HG03575 (cell line): ENCODE measurements around the gene GOLGA3.
"Not testable (repeated sequence)": the region's sequence is repeated elsewhere in the genome, so short reads cannot be mapped to it uniquely, and the experiment has no call there.

Experiments used
- ATAC-seq: cut with Tn5 transposase; IDR thresholded peaks from one replicate; pipeline ENCODE4 v1.9.1; 2021; ENCODE audit not compliant: unreplicated experiment, insufficient number of reproducible peaks, low FRiP score; ENCODE audit errors: extremely low read depth

Gene GOLGA3

DNA sequence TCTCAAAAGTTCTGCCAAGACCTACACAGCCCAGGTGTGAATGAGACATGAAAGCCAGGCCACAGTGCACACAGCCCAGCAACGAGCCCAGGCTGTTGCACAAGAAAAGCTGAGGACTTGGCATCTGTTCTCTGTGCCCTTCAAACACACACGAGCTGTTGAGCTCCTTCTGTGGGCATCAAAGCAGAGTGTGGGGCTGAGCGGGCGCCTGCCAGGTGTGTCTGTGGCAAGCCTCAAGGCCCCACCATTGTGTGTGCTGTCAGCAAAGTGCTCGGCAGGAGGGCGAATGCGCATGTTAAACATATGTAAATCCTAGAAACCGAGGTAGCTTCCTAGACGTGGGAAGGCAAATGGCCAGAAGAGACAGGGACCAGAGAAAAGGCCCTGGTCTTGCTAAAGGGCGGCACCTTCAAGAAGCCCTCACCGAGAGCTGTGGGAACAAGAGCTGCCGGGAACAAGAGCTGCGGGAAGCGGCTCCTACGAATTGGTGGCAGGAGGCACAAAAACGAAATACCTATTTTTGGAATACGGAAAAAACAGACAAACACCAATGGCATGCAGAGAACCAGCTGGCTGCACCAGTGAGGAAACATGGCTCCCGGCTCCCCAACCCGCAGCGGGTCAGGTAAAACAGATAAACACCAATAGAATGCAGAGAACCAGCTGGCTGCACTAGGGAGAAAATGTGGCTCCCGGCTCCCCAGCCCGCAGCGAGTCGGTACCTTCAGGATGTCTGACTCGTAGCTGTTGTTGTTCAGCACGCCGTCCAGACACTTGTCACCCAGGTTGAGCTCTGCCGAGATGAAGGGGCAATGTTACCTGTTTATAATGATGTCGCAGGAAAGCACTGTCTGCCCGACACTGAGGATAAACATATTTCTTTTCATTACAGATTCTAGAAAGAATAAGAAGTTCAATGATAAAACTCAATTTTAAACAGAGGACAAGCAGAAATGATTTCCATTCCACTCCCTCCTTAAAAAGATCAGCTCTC is 19.0 kb upstream of the GOLGA3 start:
- ATAC-seq: no peak

DNA sequence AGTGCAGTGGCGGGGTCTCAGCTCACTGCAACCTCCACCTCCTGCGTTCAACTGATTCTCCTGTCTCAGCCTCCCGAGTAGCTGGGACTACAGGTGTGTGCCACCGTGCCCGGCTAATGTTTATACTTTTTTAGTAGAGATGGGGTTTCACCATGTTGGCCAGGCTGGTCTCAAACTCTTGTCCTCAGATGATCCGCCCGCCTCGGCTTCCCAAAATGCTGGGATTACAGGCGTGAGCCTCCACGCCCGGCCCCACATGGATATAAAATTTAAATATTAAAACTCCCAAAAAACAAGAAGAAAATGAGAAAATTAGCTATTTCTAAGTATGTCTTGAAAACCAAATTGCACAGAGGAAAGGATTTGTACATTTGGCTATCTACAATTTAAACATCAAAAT is 16.0 kb upstream of the GOLGA3 start:
- not testable (repeated sequence) for ATAC-seq

GRCh38 chr12:132842449-132843045 is 13.9 kb upstream of the GOLGA3 start:
- ATAC-seq: no peak

GRCh38 chr12:132841151-132841550 is 12.5 kb upstream of the GOLGA3 start:
- no peak for ATAC-seq

- ATAC-seq: no peak
These were observed 11.9 kb upstream of the GOLGA3 start for GRCh38 chr12:132840536-132840935.

- ATAC-seq: no peak
These were observed 11.0 kb upstream of the GOLGA3 start for GRCh38 chr12:132839558-132840235.

DNA sequence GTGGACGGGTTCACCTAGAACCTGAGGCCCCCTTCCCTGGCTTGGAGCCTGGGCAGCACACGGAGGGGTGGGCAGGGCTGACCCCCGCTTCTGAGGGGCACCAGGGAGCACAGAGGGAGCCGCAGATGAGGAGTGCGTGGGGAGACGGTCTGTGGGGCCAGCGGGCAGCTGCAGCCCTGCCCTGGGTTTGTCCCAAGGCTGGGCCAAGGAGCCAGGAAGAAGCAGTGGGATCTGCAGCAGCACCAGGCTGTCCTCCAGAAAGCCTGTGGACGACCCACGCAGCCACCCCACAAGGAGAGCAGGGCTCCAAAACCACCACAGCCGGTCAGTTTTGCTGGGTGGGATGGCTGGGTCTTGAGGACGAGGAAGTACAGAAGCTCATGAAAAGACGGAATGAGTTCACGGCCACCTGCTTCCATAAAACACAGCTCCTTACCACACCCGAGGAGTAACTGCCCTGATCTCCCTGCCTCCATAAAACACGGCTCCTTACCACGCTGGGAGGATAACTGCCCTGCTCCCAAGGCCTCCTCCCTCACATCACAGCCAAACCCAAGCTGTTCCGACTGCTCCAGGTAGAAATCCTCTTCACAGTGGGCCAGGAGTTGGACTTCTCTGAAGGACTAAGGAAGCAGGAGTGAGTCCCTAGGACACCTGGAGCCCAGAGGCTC is 9.9 kb upstream of the GOLGA3 start:
- no peak for ATAC-seq

- ATAC-seq: no peak
These were observed 9.2 kb upstream of the GOLGA3 start for GRCh38 chr12:132837693-132838409.

DNA sequence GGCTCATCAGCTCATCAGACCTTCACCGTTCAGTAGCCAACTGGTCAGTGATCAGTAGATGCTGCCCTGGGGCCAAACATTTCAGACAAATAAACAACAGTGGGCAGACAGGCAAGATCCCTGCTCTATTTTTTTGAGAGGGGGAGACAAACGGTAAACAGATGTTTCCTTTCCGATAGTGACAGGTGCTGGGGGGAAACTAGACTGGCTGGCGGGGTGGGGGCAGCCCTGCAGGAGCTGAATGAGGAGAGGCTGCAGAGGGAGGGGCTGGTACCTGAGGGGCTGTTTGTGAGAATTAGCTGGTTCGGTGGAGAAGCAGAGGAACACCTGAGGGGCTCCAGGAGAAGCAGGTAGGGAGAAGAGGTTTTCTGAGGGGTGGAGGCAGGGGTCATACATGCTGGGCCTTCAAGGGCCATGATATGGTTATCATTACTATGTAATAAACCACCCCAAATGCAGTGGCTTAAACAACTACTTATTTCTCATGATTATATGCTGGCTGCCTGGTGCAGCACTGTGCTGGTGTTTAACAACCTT is 8.2 kb upstream of the GOLGA3 start:
- no peak for ATAC-seq

GRCh38 chr12:132836230-132836629 is 7.6 kb upstream of the GOLGA3 start:
- not testable (repeated sequence) for ATAC-seq

DNA sequence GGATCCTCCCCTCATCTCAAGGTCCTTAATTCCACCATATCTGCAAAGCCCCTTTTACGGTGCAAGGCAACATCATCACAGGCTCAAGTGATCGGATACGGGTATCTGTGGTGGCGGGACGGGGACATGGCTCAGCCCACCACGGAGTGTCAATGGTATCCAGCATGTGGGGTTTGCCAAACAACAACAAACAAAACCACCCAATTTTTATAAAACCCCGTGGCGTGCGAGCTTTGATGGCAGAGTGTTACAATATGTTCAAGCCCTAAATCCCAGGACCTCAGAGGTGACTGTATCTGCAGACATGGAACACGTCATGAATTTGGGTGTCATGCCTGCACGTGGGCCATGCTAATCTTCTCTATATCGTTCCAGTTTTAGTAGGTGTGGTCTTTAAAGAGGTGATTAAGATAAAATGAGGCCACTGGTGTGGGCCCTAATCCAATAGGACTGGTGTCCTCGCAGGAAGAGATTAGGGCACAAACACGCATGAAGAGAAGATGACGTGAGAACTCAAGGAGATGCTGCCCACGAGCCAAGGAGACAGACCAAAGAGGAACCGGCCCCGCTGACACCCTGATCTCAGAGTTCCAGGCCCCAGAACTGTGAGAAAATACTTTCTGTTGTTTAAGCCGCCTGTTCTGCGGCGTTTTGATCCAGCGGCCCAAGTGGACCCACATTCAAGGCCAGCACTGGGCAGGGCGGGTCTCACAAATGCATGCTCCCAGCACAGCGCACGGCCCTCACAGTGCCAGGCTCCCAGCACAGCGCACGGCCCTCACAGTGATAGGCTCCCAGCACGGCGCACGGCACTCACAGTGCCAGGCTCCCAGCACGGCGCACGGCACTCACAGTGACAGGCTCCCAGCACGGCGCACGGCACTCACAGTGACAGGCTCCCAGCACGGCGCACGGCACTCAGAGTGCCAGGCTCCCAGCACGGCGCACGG is 6.7 kb upstream of the GOLGA3 start:
- ATAC-seq: no peak

DNA sequence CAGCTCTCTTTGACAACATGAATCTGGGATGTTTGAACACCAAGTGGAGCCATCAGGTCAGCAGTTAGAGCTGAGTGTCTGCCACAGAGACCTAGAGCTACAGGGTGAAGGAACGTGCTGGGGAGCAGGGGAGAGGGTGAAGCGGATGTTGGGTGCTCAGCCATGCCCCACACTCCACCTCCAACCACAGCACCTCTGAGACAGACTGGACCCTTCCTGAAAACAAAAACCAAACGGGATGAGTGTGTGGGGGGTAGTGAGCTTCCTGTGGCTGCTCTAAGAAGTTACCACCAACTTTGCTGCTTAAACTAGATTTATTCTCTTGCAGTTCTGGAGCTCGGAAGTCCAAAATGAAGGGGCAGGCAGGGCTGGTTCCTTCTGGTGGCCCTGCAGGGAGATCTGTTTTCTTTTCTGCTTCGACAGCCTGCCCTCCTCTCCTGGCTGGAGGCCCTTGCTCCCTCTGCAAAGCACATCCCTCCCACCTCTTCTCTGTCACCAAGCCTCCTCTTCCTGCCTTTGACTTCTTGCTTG is 5.6 kb upstream of the GOLGA3 start:
- ATAC-seq: no peak

GRCh38 chr12:132833341-132833740 is 4.7 kb upstream of the GOLGA3 start:
- no peak for ATAC-seq

GRCh38 chr12:132831771-132832170 is 3.1 kb upstream of the GOLGA3 start:
- no peak for ATAC-seq

DNA sequence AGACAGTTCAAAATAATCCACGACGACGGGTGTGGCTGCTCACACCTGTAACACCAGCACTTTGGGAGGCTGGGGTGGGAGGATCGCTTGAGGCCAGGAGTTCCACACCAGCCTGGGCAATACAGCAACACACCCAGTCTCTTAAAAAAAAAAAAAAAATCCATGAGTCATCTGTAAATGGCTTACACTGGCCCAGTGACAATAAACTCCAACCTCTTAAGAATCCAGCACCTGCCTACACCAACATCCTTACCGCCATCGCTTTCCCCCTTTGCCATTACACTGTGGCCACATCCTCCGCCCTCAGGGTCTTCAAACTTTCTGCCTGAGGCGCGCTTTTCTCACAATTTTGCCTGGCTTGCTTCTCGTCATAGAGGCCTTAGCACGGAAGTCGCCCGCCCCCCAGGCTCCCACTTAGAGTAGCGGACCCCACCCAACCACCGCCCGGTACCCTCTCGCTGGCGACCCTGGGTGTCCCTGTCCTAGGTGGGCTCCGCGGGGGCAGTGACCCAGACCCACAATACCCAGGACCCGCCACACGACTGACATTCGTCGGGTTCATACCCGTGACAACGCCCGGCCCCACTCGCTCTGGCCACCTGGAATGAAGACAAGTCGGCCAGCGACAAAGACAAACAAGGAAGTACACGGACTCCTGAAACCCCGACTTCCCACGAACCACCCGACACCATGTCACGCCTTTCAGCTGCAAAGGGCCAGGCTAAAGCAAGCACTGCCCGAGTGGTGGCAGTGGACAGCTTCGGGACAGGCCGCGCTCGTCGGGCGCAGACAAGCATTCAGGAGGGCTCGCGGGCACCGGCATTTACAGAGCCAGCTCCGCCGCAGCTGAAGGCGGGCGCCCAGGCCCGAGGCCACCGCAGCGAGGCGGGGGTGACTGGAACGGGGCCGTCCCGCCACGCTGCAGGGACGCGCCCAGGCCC is 636 bp downstream of the GOLGA3 start:
- no peak for ATAC-seq

DNA sequence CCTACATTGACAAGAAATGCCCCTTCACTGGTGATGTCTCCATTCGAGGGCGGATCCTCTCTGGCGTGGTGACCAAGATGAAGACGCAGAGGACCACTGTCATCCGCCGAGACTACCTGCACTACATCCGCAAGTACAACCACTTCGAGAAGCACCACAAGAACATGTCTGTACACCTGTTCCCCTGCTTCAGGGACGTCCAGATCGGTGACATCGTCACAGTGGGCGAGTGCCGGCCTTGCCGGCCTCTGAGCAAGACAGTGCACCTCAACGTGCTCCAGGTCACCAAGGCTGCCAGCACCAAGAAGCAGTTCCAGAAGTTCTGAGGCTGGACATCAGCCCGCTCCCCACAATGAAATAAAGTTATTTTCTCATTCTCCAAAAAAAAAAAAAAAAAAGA is 2.8 kb downstream of the GOLGA3 start:
- no peak for ATAC-seq
